EH (cell line): ENCODE results near the gene C9orf72.
"Not testable (repeated sequence)": the region's sequence is repeated elsewhere in the genome, so short reads cannot be mapped to it uniquely, and the experiment has no call there.

Source experiments
- DNase-seq: peaks from one replicate; pipeline ENCODE4 v3.0.0-alpha.2; 2015; ENCODE audit warnings: low read depth

C9orf72 gene

GRCh38 chr9:27572918-27573633, at the start of gene C9orf72:
C9orf72 (minus strand) TSS chr9:27573481; CDS start chr9:27567120, 6,361 bp downstream.
- DNase-seq: peak; percentile 69

GRCh38 chr9:27622693-27623340, 49.5 kb upstream of the C9orf72 start:
- no peak for DNase-seq

- DNase-seq: no peak
Observed at GRCh38 chr9:27619743-27620142, 46.5 kb upstream of the C9orf72 start.

- no peak for DNase-seq
Observed at GRCh38 chr9:27618066-27618465, 44.8 kb upstream of the C9orf72 start.

- no peak for DNase-seq
Observed at GRCh38 chr9:27614551-27614950, 41.3 kb upstream of the C9orf72 start.

GRCh38 chr9:27612036-27612435, 38.8 kb upstream of the C9orf72 start:
- DNase-seq: not testable (repeated sequence)

GRCh38 chr9:27610622-27611021, 37.3 kb upstream of the C9orf72 start:
- no peak for DNase-seq

GRCh38 chr9:27602954-27603353, 29.7 kb upstream of the C9orf72 start:
- no peak for DNase-seq

GRCh38 chr9:27602142-27602861, 29.0 kb upstream of the C9orf72 start:
- DNase-seq: no peak

GRCh38 chr9:27601396-27601795, 28.1 kb upstream of the C9orf72 start:
- DNase-seq: no peak

GRCh38 chr9:27600256-27600655, 27.0 kb upstream of the C9orf72 start:
- no peak for DNase-seq

GRCh38 chr9:27599870-27600238, 26.6 kb upstream of the C9orf72 start:
- DNase-seq: no peak

GRCh38 chr9:27599102-27599869, 26.0 kb upstream of the C9orf72 start:
- no peak for DNase-seq

- DNase-seq: no peak
Observed at GRCh38 chr9:27595733-27596132, 22.5 kb upstream of the C9orf72 start.

GRCh38 chr9:27591672-27592071, 18.4 kb upstream of the C9orf72 start:
- DNase-seq: no peak

GRCh38 chr9:27591093-27591492, 17.8 kb upstream of the C9orf72 start:
- DNase-seq: no peak

GRCh38 chr9:27590651-27591050, 17.4 kb upstream of the C9orf72 start:
- peak; percentile 25 for DNase-seq

- no peak for DNase-seq
Observed at GRCh38 chr9:27589462-27589861, 16.2 kb upstream of the C9orf72 start.

GRCh38 chr9:27586304-27586703, 13.0 kb upstream of the C9orf72 start:
- no peak for DNase-seq

- no peak for DNase-seq
Observed at GRCh38 chr9:27584931-27585330, 11.7 kb upstream of the C9orf72 start.

- DNase-seq: no peak
Observed at GRCh38 chr9:27582794-27583193, 9.5 kb upstream of the C9orf72 start.

- DNase-seq: no peak
Observed at GRCh38 chr9:27581826-27582225, 8.5 kb upstream of the C9orf72 start.
